ENCODE data around the gene CDC20.
A peak's percentile ranks its signal among the peaks of the same experiment; 100 is the strongest.
"Not testable (repeated sequence)": the region's sequence is repeated elsewhere in the genome, so short reads cannot be mapped to it uniquely, and the experiment has no call there.

Gene CDC20

DNA sequence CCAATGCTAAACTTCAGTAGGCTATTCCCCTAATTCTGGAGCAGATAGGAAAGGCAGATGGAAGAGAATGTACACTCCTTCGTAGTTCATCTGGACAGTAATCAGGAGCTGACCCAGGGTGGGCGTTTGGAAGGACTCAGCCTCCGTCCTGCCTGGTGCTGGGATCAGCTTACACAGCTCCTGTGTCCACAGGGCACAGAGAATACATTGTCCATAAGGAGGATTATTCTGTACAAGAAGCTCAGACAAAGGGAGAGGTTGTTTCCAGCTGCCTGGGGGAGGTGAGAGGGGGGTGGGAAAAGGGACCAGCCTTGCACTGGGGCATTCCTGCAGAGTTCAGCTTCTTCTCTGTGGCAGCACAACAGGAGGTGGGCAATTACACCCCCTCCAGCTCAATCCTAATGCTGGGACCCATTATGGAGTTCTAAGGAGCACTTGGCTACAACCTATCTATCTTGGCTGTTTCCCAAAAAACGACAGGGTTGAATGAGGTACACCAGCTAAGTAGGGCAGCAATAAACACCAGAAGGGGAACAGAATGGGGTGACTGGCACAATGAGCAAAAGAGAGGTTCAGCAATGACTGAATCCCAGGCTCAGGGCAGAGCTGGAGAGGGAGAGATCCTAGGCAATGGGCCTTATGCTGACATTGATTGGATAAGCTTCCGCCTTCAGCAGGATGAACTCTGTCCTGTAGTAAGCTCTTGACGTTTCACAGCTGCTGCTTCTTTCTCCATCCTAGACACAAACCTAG is 23.4 kb downstream of the CDC20 start:
- Mint-ChIP-seq H3K4me1 (peaks cover 13% of the 10 kb centered on the region), H3K27me3 (no peaks in the 10 kb centered on the region), H3K9me3 (no peaks in the 10 kb centered on the region), H3K4me3 (no peak overlapping the region), H3K27ac (no peak overlapping the region)
- no peak for ATAC-seq
- no peak for DNase-seq

DNA sequence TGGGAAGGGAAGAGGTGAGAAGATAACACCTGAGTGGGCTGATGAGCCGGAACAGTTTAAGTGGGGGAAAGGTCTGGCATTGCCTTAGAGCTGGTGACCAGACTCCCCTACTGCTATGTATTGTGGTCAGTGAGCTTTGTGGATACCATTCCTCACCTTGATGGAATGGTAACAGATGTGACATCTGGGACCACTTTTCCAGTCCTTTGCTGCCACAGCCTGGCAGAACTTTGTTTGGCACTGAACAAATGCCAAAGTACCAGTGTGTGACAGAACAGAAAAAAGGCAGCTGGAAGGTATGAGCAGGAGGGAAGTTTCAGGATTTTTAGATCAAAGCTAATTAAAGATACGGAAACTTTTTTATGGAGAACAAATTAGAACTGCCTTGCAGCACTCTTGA is 24.7 kb downstream of the CDC20 start:
- Mint-ChIP-seq H3K4me1 (peaks cover 24% of the 10 kb centered on the region), H3K27me3 (no peaks in the 10 kb centered on the region), H3K27ac (no peak overlapping the region), H3K9me3 (no peaks in the 10 kb centered on the region), H3K4me3 (no peak overlapping the region)
- no peak for DNase-seq
- no peak for ATAC-seq

DNA sequence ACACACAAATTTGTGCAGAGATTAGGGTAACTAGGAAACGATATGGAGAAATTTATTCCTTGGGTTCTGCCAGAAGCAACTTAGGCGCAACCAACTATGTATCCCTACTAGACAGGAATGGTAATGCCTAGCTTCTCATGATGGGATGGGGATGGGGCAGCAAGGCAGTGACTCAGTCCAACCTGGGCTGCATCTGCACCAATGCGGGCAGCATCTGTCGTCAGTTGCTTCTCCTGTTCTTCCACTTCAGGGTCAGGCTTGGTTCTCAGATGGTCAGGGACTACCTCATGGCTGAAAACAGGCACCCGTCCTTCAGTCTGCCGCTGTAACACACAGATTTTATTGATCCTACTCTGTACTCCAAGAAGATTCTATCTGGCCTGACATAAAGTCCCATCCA is 27.9 kb downstream of the CDC20 start:
- H3K4me1 Mint-ChIP-seq: peaks cover 36% of the 10 kb centered on the region
- H3K27me3 Mint-ChIP-seq: no peaks in the 10 kb centered on the region
- H3K27ac Mint-ChIP-seq: no peak overlapping the region
- DNase-seq (no peak), ATAC-seq (no peak)
- H3K4me3 Mint-ChIP-seq: no peak overlapping the region
- H3K9me3 Mint-ChIP-seq: no peaks in the 10 kb centered on the region

DNA sequence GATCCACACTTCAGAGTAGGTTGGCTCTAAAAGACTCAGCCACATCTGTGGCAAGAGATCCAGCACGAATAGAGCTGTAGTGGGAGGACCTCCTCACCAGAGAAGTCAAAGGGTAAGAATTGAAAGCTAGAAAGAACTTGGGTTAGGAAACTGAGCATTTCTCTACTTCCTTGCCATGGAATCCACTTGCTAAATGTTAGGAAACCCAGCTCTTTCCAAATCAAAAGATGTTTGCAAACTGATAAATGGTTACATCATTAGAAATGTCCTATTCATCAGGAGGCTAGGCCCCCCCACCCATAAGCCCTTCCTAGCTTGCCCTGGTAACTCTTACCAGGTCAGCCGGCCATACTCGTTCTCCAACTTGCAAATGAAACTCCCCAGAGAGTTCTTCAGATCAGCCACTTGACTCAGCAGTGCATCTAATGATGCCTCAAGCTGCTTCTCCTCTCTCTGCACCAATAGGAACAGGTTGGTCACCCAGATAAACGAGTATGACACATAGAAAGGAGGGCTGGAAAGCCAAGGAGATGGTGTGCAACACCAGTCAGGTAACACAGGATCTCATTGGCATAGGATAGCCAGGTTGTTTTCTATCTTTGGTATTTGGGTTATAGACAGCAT is 29.3 kb downstream of the CDC20 start:
- DNase-seq (no peak), ATAC-seq (no peak)
- H3K9me3 Mint-ChIP-seq: no peaks in the 10 kb centered on the region
- H3K27ac Mint-ChIP-seq: peak overlapping the region in 1 of 2 donors; percentile 98
- H3K27me3 Mint-ChIP-seq: no peaks in the 10 kb centered on the region
- peak overlapping the region; percentile 94 to 99 for H3K4me3 Mint-ChIP-seq
- peaks cover 39% of the 10 kb centered on the region for H3K4me1 Mint-ChIP-seq

DNA sequence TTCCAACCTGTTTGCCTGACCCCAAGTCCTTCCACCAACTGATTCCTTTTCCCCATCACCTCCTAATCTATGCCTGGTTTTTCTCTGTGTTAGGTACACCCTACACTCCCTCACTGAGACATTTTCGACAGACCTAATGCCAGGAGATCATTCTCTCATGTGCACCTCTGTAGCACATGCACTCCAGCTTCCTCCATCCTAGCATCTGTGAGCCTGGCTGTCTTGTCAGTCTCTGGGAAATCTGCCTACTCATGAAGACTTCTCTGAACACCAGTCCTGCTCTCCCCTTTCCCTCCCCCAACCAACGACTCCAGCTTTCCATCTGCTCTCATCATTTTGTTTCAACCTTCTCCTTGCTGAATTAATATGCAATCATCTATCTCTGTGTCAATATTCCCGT is 29.8 kb downstream of the CDC20 start:
- Mint-ChIP-seq H3K27ac (peak overlapping the region; percentile 98 to 100), H3K9me3 (no peaks in the 10 kb centered on the region), H3K4me3 (peak overlapping the region; percentile 94 to 99), H3K27me3 (no peaks in the 10 kb centered on the region), H3K4me1 (peaks cover 42% of the 10 kb centered on the region)
- DNase-seq (no peak), ATAC-seq (no peak)

DNA sequence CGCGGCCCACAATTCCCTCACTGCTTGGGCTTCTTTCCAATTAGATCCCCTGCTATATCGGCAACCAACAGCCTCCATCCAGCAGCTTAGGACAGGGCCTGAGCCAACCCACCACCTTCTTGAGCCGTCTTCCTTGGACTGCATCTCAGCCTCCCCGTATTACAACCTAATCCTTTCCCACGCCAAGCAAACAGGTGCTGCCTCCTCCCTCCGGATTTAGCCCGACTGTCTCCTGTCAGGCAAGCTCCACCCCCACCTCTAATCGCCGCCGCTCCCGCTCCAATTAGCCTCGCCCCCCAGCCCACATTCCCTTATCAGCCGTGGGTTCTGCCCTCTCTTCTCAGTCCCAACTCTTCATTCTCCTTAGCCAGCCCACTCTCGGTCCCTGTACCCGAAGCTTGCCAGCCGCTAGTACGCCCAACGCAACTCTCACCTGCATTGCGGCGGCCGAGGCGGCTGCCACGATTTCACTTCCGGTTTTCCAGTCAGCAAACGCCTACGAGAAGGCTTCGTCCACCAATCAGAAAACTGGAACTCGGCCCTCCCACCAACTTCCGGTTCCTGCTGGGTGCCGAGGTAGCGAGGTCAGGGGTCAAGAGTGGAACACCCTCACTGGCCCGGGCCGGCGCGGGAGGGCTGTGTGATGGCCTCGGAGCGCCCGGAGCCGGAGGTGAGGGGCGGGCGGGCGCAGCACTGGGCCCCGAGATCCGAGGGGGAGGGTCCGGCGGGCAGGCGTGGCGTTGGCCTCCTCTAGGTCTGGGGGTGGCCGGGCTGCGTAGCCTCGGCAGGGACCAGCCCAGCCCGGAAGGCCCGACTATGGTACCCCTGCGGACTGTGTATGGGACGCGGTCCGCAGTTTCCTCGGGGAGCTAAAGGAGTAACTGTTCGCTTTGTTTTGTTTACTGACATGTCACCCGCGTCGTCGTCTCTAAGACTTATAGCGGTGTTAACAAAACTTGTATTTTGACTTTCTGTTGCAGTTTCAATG is 30.8 kb downstream of the CDC20 start, which contains the start of the genes MED8 and SZT2:
Gene MED8 (minus strand): TSS at position 475 of the 988 bp plus-strand sequence. CDS start 36 bp downstream, at position 439.
Gene SZT2 (plus strand): TSS at position 574 of the 988 bp plus-strand sequence. CDS start 70 bp downstream, at position 644.
- no peaks in the 10 kb centered on the region for H3K9me3 Mint-ChIP-seq

DNA sequence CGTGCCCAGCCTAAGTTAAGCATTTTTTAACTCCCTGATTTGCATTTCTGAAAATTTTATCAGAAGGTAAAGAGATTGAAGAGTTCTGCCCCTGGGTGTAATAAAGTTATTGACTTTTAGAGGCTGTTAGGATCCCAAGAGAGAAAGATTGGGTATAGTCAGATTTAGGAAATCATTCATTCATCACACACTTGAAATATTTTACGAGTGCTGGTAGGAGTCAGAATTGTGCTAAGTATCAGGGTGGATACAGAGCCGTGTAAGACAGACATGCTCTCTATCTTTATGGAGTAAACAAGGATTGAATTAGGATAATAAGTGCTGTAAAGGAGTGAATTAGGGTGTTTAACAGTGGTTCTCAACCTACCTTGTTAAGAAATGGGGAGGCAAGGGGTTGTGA is 33.9 kb downstream of the CDC20 start:
- Mint-ChIP-seq H3K4me1 (peaks cover 42% of the 10 kb centered on the region), H3K9me3 (no peaks in the 10 kb centered on the region)
- ATAC-seq: no peak

More for the DNA sequence above, 30.8 kb downstream of the CDC20 start, which contains the start of the genes MED8 and SZT2:
- DNase-seq (peak; percentile 88 to 95), ATAC-seq (peak; percentile 99)
- peak within 1 kb of the TSS; percentile 98 to 100 for H3K27ac Mint-ChIP-seq
- peak within 1 kb of the TSS; percentile 94 to 99 for H3K4me3 Mint-ChIP-seq
- peaks cover 46% of the 10 kb centered on the region for H3K4me1 Mint-ChIP-seq
- H3K27me3 Mint-ChIP-seq: no peaks in the 10 kb centered on the region

DNA sequence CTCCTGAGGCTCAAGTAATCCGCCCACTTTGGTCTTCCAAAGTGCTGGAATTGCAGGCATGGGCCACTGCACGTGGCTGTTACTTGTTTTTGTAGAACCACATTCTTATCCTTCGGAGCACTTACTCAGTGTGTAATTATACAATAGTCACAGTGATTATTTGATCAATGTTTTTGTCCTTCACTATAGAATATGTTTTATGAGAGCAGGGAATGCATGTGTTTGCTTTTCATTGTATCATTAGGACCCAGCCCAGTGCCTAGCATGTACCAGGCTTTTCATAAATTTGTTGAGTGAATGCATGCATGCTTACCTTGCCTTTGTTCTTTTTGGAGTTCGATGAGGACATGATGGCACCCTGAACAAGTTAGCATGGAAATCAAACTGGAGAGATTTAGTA is 36.7 kb downstream of the CDC20 start:
- Mint-ChIP-seq H3K4me1 (peaks cover 18% of the 10 kb centered on the region), H3K27ac (no peak overlapping the region), H3K9me3 (no peaks in the 10 kb centered on the region), H3K27me3 (no peaks in the 10 kb centered on the region), H3K4me3 (no peak overlapping the region)
- ATAC-seq (no peak), DNase-seq (no peak)

More for the DNA sequence above, 33.9 kb downstream of the CDC20 start:
- Mint-ChIP-seq H3K27ac (no peak overlapping the region), H3K4me3 (no peak overlapping the region), H3K27me3 (no peaks in the 10 kb centered on the region)
- DNase-seq: no peak

DNA sequence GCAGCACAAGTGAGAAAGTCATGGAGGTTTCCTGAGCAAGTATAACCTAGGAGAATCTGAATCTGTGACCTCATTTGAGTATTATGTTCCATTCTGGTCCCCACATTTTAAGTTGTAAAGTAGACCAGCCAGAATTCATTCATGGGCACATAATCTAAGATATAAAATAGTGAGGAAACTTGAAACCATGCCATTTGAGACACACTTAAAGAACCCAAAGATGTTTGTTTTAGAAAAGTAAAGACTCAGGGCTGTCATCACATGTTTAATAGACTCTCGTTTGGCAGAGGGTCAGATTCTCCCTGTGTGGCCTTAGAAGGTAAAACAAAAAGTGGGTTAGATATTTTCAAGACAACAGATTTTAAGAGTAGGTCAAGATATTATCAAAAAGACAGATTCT is 37.3 kb downstream of the CDC20 start:
- Mint-ChIP-seq H3K4me1 (peaks cover 15% of the 10 kb centered on the region), H3K27ac (no peak overlapping the region), H3K4me3 (no peak overlapping the region), H3K27me3 (no peaks in the 10 kb centered on the region), H3K9me3 (no peaks in the 10 kb centered on the region)
- ATAC-seq: no peak
- no peak for DNase-seq

DNA sequence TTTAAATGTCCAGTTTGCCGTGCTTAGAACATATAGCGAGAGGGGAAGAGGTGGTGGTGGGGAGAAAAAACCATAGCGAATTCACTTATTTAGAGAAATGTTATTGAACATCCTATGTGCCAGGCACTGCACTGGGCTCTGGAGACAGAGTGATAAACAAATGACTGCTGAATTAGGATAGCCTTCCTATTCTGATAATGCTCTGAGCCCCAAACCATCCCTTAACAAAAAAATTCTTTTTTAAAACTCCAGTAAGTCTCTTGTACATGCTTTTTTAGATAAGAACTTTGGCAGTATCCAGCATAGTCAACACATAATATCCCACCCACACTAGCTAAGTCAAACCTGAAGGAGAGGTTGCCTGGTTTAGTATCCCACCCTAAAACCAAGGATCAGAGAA is 39.4 kb downstream of the CDC20 start:
- H3K9me3 Mint-ChIP-seq: no peaks in the 10 kb centered on the region
- DNase-seq (no peak), ATAC-seq (no peak)
- H3K4me3 Mint-ChIP-seq: no peak overlapping the region
- peaks cover 17% of the 10 kb centered on the region for H3K4me1 Mint-ChIP-seq
- no peak overlapping the region for H3K27ac Mint-ChIP-seq
- H3K27me3 Mint-ChIP-seq: no peaks in the 10 kb centered on the region

DNA sequence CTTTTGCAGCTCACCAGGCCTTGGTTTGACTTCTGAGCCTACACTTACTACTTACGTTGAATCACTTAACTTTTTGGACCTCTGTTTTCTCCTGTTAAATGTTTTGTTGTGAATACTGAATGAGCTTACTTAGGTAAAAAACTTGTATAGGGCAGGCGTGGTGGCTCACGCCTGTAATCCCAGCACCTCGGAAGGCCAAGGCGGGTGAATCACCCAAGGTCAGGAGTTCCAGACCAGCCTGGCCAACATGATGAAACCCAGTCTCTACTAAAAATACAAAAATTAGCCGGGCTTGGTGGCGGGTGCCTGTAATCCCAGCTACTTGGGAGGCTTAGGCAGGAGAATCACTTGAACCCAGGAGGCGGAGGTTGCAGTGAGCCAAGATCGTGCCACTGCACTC is 41.7 kb downstream of the CDC20 start:
- H3K27me3 Mint-ChIP-seq, H3K4me3 Mint-ChIP-seq, H3K27ac Mint-ChIP-seq, H3K9me3 Mint-ChIP-seq, ATAC-seq, DNase-seq: not testable (repeated sequence)
- H3K4me1 Mint-ChIP-seq: peaks cover 12% of the 10 kb centered on the region

DNA sequence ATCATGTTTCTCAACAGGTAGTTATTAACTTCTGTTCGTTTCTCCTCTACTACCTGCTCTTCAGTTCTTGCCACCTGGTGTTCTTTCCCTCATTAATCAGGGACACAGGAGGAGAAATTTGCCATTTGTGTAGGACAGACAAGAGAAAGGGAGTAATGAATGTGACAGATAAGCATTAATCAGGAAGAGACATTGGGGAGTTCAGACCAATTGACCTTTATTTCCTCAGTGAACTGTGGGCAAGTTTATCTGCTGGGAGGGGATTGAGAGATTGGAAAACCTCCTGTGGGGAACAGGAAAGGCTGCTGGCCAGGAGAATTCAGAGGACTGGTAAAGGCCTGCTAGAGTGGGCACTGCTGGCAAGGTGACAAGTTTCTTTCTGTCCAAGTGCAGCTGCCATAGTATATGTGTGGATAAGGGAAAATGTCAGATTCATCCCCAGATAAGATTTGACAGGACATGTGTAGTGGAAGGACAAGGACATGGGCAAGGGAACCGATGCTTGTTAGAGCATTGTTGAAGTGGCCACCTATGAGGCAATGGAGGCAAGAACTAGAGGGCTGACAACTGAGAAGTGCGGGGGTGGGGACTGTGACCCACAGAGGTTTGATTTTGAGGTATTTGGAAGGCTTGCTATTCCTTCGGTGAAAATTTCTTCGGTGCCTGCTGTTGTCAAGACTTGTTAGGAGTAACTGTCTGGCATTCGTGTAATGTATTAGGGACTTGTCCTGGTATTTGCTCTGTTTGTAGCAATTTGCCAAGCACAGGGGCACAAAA is 43.5 kb downstream of the CDC20 start:
- no peaks in the 10 kb centered on the region for H3K27me3 Mint-ChIP-seq
- H3K9me3 Mint-ChIP-seq: no peaks in the 10 kb centered on the region
- H3K4me3 Mint-ChIP-seq: no peak overlapping the region
- ATAC-seq: no peak
- peak overlapping the region in 1 of 2 donors; percentile 59 for H3K27ac Mint-ChIP-seq
- H3K4me1 Mint-ChIP-seq: peaks cover 12% of the 10 kb centered on the region
- no peak for DNase-seq

DNA sequence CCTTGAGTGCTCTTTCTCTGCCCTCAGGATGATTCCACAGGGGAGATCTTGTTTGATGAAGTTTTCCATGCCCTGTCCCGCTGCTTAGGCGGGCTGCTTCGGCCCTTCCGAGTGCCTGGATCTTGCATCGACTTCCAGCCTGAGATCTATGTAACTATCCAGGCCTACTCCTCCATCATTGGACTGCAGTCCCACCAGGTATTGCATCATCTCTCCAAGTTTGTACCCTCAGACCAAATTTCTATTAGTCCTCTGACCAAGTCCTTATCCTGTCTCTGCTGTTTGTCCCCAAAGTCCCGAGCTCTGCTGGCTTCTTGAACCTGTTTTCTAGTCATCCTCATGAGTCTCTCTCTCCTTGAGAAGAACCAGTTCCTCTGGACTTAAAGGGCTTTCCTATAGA is 45.6 kb downstream of the CDC20 start:
- Mint-ChIP-seq H3K27ac (peak overlapping the region; percentile 42 to 69), H3K27me3 (no peaks in the 10 kb centered on the region), H3K9me3 (no peaks in the 10 kb centered on the region), H3K4me1 (peaks cover 12% of the 10 kb centered on the region), H3K4me3 (no peak overlapping the region)
- ATAC-seq (no peak), DNase-seq (no peak)

DNA sequence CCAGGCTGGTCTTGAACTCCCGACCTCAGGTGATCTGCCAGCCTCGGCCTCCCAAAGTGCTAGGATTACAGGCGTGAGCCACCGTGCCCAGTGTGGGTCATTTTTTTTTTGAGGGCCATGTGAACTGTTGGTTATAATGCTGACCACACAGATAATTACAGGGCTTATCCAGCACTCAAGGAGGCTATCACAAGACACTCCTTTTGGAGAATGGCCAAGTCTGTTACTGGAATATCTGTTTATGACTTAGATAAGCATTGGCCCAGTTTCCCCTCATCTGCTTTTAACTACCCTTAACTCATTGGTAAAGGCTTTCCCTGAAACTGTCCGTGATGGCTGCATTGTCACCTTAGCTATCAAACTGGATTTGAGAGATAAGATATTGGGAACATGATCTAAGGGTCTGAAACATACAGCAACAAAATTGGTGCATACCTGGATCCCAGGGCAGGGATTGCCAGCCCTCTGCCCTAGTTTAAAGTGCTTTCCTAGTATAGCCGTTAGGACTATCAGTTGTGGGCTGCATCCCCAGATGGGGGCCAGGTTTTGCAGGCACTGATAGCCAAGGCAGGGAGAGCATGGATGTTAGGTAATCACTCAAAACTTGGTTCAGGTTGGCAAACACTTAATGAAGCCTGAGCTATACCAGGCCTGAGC is 46.6 kb downstream of the CDC20 start:
- ATAC-seq (no peak), DNase-seq (no peak)
- Mint-ChIP-seq H3K4me3 (no peak overlapping the region), H3K27ac (peak overlapping the region; percentile 43 to 49), H3K27me3 (no peaks in the 10 kb centered on the region), H3K9me3 (no peaks in the 10 kb centered on the region), H3K4me1 (peaks cover 12% of the 10 kb centered on the region)

Measured in stimulated activated naive CD8-positive, alpha-beta T cell treated with anti-CD3 and anti-CD28 coated beads, Interleukin-15, amount 100 ng/mL, for 72 hours (primary cell).